ENCODE data around the gene WASL.
"Not testable (repeated sequence)": the region's sequence is repeated elsewhere in the genome, so short reads cannot be mapped to it uniquely, and the experiment has no call there.

The WASL gene

GRCh38 chr7:123639631-123640030 is 109.2 kb downstream of the WASL start:
- H3K4me3 ChIP-seq (ENCODE audit: low read length) = no peak overlapping the region
- no peak for DNase-seq (ENCODE audit: low read depth)
- no peak for TF ChIP-seq CTCF (conservative IDR thresholded peaks at IDR 0.05; ENCODE audit: low read depth, low read length)

- TF ChIP-seq CTCF (conservative IDR thresholded peaks at IDR 0.05; ENCODE audit: low read depth, low read length) = no peak
- H3K4me3 ChIP-seq (ENCODE audit: low read length) = no peak overlapping the region
- DNase-seq (ENCODE audit: low read depth) = no peak
These were observed 110.9 kb downstream of the WASL start for GRCh38 chr7:123637878-123638277.

DNA sequence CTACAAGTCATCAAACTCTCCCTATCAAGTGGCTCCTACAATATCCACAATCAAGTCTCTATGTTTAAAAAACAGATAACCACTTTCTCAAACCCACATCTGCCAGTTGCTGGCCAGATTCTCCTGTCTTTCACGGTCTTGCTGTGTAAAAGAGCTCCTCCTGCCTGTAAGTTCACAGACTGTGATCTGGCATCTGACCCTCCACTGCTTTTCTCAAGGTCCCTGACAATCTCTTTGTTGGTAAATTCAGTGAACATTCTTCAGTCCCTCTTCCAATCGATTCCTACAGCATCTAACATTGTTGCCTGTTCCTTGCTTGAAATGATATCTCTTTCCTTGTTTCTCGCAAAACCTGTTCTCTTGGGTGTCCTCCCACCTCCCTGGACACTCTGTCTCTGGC is 111.6 kb downstream of the WASL start:
- no peak overlapping the region for H3K4me3 ChIP-seq (ENCODE audit: low read length)
- no peak for DNase-seq (ENCODE audit: low read depth)
- TF ChIP-seq CTCF (conservative IDR thresholded peaks at IDR 0.05; ENCODE audit: low read depth, low read length) = no peak

DNA sequence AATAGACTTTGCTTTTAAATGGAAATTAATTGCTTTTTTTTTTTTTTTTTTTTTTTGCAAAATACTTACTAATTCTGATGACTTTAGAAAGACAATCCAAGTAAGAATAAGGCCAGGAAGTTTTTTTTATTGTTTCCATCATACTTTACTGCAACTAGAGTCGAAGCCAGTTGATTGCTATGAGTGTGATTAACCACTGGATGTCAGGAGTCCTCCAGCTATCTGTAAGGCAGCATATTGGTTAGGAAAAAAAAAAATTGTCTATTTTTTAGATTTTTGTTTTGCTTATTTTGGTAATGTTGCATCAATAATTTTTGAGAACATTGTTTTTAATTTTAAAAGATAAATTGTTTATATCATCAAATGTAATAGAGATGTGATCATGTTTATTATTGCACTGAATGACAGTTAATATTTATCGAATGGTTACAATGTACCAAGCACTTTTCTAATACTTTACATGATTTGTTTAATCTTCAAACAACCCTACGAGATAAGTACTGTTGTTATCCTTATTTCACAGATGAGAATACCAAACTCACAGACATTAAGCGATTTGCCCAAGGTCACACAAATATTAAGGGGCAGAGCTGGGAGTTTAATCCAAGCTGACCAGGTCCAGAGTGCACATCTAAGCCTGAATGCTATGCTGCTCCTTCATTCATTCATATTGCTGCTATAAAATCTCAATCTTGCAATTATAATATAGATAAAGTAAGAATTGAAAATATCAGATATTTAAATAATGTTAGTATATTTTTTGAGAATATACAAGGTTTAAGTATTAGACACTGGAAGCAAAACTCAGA is 113.0 kb downstream of the WASL start:
- peak; percentile 74 for TF ChIP-seq CTCF (conservative IDR thresholded peaks at IDR 0.05; ENCODE audit: low read depth, low read length)
- H3K4me3 ChIP-seq (ENCODE audit: low read length) = no peak overlapping the region
- DNase-seq (ENCODE audit: low read depth) = no peak

GRCh38 chr7:123634011-123634573 is 114.7 kb downstream of the WASL start:
- not testable (repeated sequence) for DNase-seq (ENCODE audit: low read depth); H3K4me3 ChIP-seq (ENCODE audit: low read length)

DNA sequence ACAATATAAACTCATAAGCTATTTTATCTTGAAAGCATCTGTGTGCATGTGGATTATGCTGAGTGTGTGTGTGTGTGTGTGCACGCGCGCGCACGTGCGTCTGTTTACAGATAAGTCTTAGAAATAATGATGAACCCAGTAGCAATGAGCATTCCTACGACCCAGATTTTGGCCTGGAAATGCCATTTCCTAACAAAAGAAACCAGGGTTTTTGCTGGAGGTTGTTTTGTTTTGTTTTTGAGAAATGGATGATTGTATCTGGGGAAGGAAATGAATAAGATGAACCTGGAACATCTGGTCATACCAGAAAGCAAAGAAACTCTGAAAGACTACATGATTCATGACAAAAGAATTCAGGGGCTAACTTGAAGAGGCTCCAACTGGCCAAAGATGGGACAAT is 115.2 kb downstream of the WASL start:
- DNase-seq (ENCODE audit: low read depth) = no peak
- no peak for TF ChIP-seq CTCF (conservative IDR thresholded peaks at IDR 0.05; ENCODE audit: low read depth, low read length)
- H3K4me3 ChIP-seq (ENCODE audit: low read length) = no peak overlapping the region

DNA sequence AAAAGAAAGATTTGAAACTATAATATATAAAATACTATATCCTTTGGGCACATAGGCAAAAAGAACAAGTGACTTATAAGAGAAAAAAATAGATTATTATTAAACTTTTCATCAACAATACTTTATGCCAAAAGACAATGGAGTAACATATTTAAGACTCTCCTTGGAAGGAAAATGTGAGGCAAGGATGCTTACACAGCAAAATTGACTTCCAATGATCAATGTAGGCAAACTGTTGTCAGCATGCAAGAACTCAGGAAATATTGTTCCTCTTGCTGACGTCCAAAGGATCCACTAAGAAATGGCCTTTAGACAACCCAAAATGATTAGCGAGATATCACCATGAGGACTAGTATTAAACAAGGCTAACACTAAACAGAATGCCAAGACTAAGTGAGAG is 116.0 kb downstream of the WASL start:
- no peak for TF ChIP-seq CTCF (conservative IDR thresholded peaks at IDR 0.05; ENCODE audit: low read depth, low read length)
- no peak for DNase-seq (ENCODE audit: low read depth)

More for the DNA sequence above, 116.0 kb downstream of the WASL start:
- H3K4me3 ChIP-seq (ENCODE audit: low read length) = no peak overlapping the region

Measured in retinal pigment epithelial cell (primary cell).